Ramos (cell line): Measurements from ENCODE around the gene NLRP4.

Experiments
- in situ Hi-C: fragments of 300-500 bp; cut with MboI; formaldehyde crosslinking; loops from one replicate; pipeline ENCODE4 v1.14.3; 2022; ENCODE audit warnings: low sequenced_read_pairs; ENCODE audit not compliant: unreplicated experiment

The NLRP4 gene

DNA sequence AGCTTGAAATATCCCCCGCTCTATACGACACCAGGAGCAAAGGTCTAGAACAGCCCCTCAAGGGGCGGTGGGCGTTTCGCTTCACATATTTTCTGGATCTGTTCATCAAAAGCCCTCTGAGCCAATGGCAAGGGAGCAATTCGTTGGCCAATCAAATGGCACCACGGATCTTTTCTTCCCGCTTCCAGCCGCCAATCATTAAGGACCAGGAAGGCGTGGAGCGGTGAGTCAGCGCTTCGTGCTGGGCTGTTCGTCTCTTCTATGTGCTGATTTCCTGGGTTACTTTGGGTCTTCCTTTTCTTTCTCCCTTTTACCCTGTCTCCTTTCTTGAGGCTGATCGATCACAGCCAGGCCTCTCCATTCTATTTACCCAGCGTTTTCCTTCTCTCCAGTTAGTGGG is at the start of gene NLRP4:
NLRP4 (plus strand) TSS at position 201 of the 400 bp plus-strand sequence. CDS start 15,541 bp downstream, outside the sequence.
- in situ Hi-C loops, result no loop called here

- in situ Hi-C loops, result no loop called here
Observed at GRCh38 chr19:55795021-55795420, 41.3 kb upstream of the NLRP4 start.

GRCh38 chr19:55801416-55801815 is 34.9 kb upstream of the NLRP4 start:
- in situ Hi-C loops, result loop anchor here (10.0 kb wide), 1 partner anchor 287 kb away; no protein-coding TSS in a partner anchor

DNA sequence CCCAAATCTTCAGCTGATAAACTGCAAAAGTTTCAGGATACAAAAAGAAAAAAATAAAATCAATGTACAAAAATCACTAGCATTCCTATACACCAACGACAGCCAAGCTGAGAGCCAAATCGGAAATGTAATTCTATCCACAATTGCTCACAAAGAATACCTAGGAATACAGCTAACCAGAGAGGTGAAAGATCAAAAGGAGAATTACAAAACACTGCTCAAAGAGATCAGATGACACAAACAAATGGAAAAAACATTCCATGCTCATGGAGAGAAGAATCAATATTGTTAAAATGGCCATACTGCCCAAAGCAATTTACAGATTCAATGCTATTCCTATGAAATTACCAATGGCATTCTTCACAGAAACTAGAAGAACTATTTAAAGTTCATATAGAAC is 34.1 kb upstream of the NLRP4 start:
- in situ Hi-C loops, result loop anchor here (10.0 kb wide), 1 partner anchor 287 kb away; no protein-coding TSS in a partner anchor

DNA sequence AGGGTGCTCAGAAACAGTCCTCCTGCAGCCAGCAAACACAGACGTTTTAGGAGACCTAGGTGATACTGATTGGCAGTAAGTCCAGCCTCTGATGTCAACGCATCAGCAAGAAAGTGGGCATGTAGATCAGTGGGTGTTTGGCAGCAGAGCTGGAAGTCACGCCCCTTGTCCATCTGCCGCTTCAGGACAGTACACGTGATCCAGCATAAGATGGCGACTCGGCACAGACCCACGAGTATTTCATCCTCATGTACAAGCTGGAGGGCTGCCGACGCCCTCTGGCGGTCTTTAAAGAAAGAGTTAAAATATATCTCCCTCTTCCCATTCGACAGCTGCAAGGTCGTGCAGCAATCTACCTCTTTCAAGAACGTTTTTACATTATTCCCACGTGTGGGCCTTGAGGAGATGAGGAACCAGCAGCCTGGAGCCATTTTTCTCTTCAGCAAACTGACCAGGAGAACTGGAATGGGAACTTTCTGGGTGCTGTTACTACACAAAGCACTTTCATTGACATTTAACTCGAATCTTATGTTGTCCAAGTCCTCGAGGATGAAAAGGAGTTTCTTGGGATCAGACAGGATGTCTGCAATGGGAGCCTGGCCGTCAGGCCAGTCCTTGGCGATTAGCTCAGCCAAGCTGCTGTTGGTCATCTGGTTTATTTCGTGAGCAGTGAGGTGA is 26.8 kb upstream of the NLRP4 start:
- in situ Hi-C loops, result loop anchor here (5.0 to 10.0 kb wide), 2 partner anchors 172 to 295 kb away; no protein-coding TSS in a partner anchor

- in situ Hi-C loops, result no loop called here
Observed at GRCh38 chr19:55811340-55811739, 25.0 kb upstream of the NLRP4 start.

- in situ Hi-C loops, result no loop called here
Observed at GRCh38 chr19:55812449-55812848, 23.9 kb upstream of the NLRP4 start.

GRCh38 chr19:55813906-55814305 is 22.4 kb upstream of the NLRP4 start:
- in situ Hi-C loops, result no loop called here

DNA sequence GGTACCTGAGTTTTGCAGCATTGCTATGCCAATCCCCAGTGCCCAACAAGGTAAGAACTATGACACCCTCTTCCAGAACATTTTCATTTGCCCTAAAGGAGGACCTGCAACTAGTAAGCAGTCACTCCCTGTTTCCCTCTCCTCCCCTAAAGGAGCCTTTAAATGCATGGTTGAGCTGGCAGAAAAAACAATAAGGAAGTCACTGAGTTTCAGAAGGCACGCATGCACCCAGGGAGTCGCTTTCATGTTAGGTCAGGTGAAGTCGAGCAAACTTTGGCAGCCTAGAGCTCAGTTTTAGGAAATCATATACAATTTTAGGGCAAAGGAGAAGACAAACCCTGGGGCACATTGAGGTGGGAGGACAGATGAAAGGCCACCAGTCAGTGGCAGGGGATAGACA is 16.3 kb upstream of the NLRP4 start:
- in situ Hi-C loops, result no loop called here

DNA sequence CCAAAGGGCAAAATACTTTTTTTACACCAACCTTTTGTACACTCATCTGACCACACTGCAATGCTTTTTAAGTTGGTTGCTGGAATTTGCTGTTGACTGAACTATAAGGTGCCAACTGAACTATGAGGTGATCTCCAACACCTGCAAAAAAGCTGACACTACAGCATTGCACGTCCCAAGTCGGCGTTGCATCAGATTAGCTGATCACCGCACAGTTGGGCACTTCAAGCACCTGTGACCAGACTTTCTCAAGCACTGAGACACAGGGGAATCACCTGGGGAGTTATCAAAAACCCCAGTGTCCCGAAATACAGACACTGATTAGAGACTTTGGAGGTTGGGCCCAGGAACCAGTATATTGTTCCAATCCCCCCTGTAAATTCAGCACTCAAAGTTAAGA is 5.7 kb upstream of the NLRP4 start:
- in situ Hi-C loops, result no loop called here

DNA sequence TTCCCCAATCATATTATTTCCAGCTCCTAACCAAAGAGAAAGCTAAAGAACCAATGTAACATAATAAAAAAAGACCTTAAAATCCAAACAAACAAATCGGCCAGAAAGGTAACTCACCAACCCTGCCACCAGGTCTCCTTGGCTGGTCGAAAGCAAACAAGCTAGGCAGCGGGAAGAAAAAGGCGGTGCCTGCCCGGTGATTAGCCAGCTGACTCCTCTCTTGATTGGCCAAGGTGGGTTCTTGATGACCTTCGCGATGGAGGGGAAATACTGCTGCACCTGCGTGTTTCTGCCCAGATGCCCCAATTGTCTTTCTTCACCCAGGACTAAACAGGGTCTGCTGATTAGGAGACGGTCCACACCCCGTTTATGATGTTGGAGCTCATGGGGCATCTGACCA is 4.5 kb upstream of the NLRP4 start, which contains the start of gene NLRP11:
NLRP11 (minus strand) TSS at position 154 of the 400 bp plus-strand sequence. CDS start 13,825 bp downstream, outside the sequence.
- in situ Hi-C loops, result no loop called here

DNA sequence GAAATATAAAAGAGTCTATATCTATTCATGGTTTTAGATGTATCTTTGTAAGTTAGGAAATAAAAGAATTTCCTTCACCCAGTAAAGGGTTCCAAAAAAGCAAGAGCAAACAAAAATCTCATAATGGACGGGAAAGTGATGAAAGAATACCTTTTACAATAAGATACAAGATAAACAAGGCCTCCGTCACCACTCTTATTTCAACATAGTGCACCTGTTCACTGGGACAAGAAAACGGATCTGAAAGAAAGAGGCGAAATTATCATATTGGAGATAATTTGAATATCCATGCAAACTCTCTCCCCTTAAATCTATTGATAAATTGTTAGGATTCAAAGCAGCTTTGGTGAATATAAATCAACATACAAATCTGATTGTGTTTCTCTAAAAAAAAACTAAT is 3.7 kb upstream of the NLRP4 start:
- in situ Hi-C loops, result no loop called here

GRCh38 chr19:55838251-55838650 is 1.9 kb downstream of the NLRP4 start:
- in situ Hi-C loops, result no loop called here

DNA sequence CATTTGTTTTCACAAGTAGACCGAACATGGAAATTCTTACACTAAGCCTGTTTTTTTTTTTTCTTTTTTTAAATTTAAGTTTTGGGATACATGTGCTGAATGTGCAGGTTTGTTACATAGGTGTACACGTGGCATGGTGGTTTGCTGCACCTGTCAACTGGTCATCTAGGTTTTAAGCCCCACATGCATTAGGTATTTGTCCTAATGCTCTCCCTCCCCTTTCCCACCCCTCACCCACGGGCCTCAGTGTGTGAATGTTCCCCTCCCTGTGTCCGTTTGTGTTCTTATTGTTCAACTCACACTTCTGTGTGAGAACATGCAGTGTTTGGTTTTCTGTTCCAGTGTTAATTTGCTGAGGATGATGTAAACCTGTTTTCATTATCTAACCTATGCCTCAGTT is 2.6 kb downstream of the NLRP4 start:
- in situ Hi-C loops, result no loop called here

GRCh38 chr19:55855160-55855559 is 18.8 kb downstream of the NLRP4 start:
- in situ Hi-C loops, result no loop called here

GRCh38 chr19:55857149-55857548 is 20.8 kb downstream of the NLRP4 start:
- in situ Hi-C loops, result no loop called here

DNA sequence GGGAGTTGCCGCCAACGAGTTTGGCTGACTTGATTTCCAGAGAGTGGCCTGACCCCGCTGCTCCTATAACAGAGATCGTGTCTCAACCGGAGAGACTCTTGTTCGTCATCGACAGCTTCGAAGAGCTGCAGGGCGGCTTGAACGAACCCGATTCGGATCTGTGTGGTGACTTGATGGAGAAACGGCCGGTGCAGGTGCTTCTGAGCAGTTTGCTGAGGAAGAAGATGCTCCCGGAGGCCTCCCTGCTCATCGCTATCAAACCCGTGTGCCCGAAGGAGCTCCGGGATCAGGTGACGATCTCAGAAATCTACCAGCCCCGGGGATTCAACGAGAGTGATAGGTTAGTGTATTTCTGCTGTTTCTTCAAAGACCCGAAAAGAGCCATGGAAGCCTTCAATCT is 21.6 kb downstream of the NLRP4 start:
- in situ Hi-C loops, result no loop called here

DNA sequence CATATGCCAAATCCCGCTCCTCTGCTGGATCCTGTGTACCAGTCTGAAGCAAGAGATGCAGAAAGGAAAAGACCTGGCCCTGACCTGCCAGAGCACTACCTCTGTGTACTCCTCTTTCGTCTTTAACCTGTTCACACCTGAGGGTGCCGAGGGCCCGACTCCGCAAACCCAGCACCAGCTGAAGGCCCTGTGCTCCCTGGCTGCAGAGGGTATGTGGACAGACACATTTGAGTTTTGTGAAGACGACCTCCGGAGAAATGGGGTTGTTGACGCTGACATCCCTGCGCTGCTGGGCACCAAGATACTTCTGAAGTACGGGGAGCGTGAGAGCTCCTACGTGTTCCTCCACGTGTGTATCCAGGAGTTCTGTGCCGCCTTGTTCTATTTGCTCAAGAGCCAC is 22.1 kb downstream of the NLRP4 start:
- in situ Hi-C loops, result no loop called here

DNA sequence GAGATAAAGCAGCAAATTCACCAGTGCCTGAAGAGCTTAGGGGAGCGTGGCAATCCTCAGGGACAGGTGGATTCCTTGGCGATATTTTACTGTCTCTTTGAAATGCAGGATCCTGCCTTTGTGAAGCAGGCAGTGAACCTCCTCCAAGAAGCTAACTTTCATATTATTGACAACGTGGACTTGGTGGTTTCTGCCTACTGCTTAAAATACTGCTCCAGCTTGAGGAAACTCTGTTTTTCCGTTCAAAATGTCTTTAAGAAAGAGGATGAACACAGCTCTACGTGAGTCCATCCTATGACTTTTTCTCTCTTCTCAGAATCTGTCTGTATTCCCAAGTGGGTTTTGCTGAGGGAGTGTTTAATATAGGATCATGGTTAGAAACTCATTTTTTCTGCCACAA is 22.6 kb downstream of the NLRP4 start:
- in situ Hi-C loops, result no loop called here

GRCh38 chr19:55866521-55866920 is 30.2 kb downstream of the NLRP4 start:
- in situ Hi-C loops, result no loop called here

DNA sequence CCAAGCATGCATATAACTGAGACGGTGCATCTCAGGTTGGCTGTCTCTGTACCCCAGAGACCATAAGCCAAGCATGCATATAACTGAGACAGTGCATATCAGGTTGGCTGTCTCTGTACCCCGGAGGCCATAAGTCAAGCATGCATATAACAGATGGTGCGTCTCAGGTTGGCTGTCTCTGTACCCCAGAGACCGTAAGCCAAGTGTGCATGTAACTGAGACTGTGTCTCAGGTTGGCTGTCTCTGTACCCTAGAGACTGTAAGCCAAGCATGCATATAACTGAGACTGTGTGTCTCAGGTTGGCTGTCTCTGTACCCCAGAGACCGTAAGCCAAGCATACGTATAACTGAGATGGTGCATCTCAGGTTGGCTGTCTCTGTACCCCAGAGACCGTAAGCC is 30.8 kb downstream of the NLRP4 start:
- in situ Hi-C loops, result no loop called here

DNA sequence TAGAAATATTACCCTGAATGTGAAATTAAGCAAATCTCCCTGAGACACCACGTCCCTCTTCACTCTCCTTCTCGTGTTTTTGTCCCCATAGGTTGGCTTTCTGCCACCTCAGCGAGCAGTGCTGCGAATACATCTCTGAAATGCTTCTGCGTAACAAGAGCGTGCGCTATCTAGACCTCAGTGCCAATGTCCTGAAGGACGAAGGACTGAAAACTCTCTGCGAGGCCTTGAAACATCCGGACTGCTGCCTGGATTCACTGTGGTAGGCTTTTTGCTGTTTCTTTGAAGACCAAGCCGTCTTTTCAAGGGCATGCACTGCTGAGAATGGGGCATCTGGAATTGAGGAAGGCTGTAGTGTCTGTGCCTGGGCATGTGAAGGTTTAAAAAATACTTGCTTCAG is 34.4 kb downstream of the NLRP4 start:
- in situ Hi-C loops, result no loop called here
